ENCODE results near the gene AUNIP.

AUNIP gene

DNA sequence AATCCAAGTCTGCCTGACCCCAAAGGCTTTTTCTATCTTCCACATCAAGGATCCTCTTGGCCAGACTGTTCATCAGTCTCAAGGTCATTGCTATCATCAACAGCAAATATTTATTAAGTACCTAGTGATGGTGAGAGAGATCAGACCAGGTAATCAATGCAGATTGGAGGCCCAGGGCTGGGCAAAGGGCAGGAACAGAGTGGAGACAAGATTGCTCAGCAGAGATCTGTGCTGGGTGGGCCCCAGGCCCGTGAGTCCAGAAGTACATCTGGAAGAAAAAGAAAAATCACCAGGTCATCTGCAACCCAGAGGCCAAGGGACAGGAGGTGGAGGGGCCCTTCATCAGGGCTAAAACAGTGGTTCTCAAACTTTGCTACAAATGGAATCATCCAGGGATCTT lies 26.3 kb upstream of the AUNIP start:
- no peak for DNase-seq

DNA sequence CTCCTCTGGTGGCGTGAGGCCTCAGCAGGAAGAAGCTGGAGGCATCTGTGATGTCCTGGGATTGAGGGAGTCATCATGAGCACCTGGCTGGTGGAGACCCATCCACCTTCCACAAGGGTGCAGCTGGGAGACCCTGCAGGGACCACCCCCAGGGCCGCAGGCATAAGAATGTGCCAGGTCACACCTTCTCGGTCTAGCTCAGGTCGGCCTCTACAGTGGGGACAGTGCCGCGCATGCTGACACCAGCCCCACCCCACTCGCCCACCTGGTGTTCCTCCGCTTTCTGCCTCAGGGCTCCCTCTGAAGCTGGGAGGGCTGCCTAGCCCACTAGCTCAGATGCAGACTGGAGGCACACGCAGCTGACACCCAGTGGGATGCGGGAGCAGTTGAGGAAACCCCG lies 22.0 kb upstream of the AUNIP start:
- DNase-seq = no peak

GRCh38 chr1:25880518-25880917 lies 21.3 kb upstream of the AUNIP start:
- DNase-seq = no peak

DNA sequence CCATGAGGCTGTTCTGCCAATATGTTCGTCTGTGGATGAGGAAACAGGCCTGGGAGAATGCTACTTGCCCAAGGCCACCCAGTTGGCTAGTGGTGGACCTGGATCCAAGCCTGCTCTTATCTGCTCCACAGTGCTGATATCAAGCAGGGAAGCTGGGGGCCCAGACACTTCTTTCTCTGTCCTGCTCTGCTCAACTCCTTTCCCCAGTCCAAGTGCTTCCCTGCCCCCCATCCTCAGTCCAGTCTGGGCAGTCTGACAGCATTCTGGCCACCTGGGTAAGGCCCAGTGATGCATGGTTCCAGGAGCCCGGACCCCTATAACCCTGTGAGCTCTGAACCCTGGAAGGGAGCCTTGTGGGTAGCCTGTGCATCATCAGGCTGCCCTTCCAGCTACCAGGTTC lies 20.4 kb upstream of the AUNIP start:
- no peak for DNase-seq

- no peak for DNase-seq
These were observed 19.4 kb upstream of the AUNIP start for GRCh38 chr1:25878690-25879089.

- DNase-seq = no peak
These were observed 17.9 kb upstream of the AUNIP start for GRCh38 chr1:25877155-25877554.

- no peak for DNase-seq
These were observed 17.4 kb upstream of the AUNIP start for GRCh38 chr1:25876693-25877077.

GRCh38 chr1:25875856-25876692 lies 16.8 kb upstream of the AUNIP start:
- DNase-seq = no peak

GRCh38 chr1:25875154-25875855 lies 16.0 kb upstream of the AUNIP start, which contains the start of gene PAQR7:
TSS of gene PAQR7 (minus strand) at chr1:25875708. CDS start at chr1:25863839, 11,869 bp downstream.
- DNase-seq = peak; percentile 47

GRCh38 chr1:25874635-25875153 lies 15.4 kb upstream of the AUNIP start:
- no peak for DNase-seq

DNA sequence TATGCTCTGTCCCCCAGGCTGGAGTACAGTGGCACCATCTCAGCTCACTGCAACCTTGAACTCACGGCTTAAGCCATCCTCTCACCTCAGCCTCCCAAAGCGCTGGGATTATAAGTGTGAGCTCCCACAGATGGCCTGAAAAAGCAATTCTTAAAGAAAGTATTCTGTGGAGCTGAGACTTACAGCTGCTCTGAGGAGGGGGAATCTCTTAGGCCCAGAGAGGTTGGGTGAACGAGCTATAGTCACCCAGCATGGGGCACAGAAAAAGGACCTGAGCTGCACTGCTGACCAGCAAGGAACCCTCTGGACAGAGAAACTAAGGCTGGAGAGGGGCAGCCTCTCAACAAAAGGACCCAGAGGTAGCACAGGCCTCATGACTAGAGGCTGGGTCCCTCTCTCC lies 15.0 kb upstream of the AUNIP start:
- no peak for DNase-seq

DNA sequence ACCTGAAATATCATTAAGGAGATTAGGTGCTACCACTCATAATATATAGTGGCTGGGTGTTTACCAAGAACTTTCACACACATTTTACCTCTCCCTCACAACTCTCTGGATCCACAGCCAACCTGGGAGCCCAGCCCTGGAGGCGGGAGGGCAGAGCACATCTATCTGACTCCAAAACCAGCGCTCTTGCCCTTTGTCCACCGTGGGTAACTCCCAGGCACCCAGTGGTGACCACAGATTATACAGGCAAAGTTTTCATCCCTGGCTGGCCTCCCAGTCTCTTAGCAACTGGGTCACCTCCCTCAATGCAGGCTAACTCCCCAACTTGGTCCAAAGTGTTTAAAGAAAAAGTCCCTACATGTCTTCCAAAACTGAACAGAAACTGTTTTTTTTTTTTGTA lies 13.9 kb upstream of the AUNIP start:
- DNase-seq = no peak

DNA sequence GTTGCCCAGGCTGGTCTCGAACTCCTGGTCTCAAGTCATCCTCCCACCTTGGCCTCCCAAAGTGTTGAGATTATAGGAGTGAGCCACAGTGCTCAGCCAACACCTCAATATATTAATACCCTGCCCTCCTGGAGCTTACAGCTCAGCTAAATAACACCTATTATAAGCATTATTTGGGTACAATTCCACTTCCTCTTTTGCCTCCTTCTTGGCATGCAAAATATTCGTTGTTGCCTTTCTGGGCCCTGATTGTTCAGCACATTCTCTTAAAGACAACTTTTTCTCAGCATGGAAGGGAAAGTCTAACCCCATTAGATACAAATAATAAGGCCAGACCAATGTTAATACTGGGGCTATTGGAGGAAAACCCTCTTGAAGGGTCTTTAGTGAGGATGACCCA lies 13.5 kb upstream of the AUNIP start:
- no peak for DNase-seq

GRCh38 chr1:25871704-25872494 lies 12.6 kb upstream of the AUNIP start:
- no peak for DNase-seq

DNA sequence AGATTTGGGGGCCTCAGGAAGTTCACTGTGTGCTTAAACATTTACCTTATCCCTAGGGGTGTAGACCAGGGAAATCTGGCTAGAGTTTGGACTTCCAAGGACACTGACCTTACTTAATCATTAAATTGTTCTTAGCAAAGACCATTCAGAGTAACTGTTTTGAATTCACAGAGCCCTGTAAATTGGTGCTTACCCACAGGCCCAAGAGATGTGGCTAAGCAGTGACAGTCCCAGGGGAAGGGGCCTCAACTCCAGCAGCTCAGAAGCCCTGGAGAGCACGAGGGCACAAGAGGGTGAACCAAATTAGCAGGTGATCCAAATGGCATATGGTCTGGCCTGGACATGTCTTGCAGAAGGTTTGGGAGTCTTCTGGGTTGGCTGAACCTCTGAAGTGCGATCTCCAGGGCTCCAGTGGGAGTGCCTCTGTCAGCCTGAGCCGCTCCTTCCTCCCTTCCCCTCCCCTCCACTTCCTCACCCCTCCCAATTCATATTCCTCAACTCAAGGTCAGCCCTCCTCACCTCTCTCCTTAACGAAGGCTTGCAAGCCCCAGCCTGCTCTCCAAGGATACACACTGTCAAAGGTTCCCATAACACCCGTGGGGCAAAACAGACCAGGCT lies 11.9 kb upstream of the AUNIP start:
- no peak for DNase-seq

GRCh38 chr1:25870614-25871013 lies 11.4 kb upstream of the AUNIP start:
- DNase-seq = no peak

GRCh38 chr1:25869909-25870606 lies 10.8 kb upstream of the AUNIP start:
- DNase-seq = no peak

- no peak for DNase-seq
These were observed 8.1 kb upstream of the AUNIP start for GRCh38 chr1:25867210-25867991.

- no peak for DNase-seq
These were observed 7.0 kb upstream of the AUNIP start for GRCh38 chr1:25866288-25866687.

DNA sequence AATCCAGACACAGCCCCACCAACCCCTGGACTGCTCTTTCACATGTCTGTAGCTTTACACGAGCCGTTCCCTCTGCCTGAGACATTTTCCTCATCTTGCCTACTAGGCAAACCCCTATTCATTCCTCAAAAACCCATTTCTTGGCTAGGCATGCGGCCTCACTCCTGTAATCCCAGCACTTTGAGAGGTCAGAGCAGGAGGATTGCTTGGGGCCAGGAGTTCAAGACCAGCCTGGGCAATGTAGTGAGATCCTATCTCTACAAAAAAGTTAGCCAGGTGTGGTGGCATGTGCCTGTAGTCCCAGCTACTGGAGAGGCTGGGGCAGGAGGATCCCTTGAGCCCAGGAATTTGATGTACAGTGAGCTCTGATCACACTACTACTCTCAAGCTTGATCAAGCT lies 5.2 kb upstream of the AUNIP start:
- no peak for DNase-seq

DNA sequence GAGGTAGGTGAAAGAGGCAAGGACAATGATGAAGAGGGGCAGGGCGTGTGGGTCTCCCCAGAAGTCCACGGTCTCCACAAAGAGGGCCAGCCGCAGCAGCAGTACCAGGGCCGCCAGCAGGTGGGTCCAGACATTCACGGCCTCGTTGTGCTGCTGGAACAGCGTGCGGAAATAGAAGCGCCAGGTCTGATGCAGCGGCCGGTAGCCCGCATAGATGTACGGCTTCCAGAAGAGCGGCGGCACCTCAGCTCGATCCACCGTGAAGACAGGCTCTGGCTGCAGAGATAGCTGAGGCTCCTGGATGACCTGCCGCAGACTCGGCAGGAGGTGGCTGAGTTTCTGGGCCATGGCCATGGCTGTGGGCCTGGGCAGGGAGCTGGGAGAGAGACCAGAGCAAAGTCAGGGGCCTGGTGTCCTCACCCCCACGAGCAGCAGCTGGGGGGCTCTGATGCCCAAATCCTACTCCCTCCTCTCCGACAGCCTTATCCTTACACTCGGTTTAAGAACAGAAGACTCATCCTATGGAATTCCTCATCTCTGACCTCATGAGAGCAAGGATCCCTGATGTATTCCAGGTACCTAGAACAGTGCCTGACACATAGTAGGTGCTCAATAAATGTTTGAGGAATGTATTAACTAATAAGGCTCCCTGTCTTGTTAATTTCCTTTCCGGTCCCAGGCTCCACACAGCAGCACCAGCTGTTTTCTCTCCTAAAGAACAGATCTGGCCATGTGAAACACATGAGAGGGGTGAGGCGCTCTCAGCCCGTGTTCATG lies 4.4 kb upstream of the AUNIP start:
- DNase-seq = no peak

Measured in NCI-H2107 (cell line).